ENCODE measurements around the gene PGPEP1.
"Not testable (repeated sequence)": the region's sequence is repeated elsewhere in the genome, so short reads cannot be mapped to it uniquely, and the experiment has no call there.

PGPEP1 gene

DNA sequence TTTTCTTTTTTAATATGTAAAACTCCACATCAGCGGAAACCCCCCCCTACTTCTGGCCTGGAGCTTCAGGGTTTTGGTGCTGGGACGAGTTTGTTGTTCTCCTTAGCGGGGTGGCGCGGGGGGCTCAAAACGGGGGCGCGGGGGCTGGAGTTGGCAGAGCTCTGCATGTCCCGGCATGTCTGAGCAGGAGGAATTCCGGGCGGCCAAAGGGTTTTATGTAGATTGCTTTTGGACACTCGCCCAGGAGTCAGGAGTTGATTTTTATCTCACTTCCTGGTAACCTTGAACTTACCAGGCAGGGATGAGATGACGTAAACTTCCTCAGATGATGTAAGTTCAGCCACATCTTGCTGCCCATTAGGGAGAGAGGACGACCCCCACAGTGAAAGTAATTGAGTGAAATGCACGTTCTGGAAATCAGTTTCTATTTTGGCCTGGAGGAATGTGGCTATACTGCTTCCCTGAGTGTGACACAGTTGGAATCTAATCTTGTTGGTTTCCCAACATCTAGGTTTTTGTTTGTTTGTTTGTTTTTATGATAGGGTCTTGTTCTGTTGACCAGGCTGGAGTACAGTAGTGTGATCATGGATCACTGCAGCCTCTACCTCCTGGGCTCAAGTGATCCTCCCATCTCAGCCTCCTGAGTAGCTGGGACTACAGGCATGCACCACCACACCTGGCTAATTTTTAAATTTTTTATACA is 24.6 kb downstream of the PGPEP1 start:
- peak; percentile 68 for DNase-seq

DNA sequence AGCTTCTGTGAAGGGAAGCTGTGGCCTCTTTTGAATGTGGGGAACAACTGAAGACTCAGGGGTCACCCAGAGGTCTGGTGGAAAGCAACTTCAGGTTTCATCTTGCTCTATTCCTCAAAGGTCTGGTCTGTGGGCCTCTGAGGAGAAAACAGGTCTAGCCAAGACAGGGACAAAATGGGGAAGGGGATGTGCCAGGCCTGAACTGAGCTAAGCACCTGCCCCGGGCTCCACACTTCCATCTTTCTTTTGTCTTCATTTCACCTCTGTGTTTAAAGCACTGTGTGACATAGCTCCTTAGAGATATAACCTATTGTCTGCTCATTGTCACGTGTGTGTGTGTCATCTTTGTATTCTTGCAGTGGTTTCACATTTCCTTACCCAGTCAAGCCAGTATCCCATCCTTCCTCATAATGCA is 25.6 kb downstream of the PGPEP1 start:
- no peak for DNase-seq

- DNase-seq = no peak
Observed at GRCh38 chr19:18368504-18369222, 28.3 kb downstream of the PGPEP1 start.

- DNase-seq = no peak
Observed at GRCh38 chr19:18373407-18373891, 33.1 kb downstream of the PGPEP1 start.

- DNase-seq = peak; percentile 60
Observed at GRCh38 chr19:18373892-18374629, 33.7 kb downstream of the PGPEP1 start.

- DNase-seq = peak; percentile 54
Observed at GRCh38 chr19:18377026-18377425, 36.6 kb downstream of the PGPEP1 start.

- DNase-seq = peak; percentile 82
Observed at GRCh38 chr19:18379803-18380747, 39.7 kb downstream of the PGPEP1 start.

- no peak for DNase-seq
Observed at GRCh38 chr19:18380843-18381242, 40.4 kb downstream of the PGPEP1 start.

DNA sequence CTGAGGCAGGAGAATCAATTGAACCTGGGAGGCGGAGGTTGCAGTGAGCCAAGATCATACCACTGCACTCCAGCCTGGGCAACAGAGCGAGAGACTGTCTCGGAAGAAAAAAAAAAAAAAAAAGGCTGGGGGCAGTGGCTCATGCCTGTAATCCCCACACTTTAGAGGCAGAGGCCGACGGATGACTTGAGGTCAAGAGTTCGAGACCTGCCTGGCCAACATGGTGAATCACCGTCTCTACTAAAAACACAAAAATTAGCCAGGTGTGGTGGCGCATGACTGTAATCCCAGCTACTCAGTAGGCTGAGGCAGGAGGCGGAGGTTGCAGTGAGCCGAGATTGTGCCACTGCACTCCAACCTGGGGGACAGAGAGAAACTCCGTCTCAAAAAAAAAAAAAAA is 43.2 kb downstream of the PGPEP1 start:
- DNase-seq = not testable (repeated sequence)

DNA sequence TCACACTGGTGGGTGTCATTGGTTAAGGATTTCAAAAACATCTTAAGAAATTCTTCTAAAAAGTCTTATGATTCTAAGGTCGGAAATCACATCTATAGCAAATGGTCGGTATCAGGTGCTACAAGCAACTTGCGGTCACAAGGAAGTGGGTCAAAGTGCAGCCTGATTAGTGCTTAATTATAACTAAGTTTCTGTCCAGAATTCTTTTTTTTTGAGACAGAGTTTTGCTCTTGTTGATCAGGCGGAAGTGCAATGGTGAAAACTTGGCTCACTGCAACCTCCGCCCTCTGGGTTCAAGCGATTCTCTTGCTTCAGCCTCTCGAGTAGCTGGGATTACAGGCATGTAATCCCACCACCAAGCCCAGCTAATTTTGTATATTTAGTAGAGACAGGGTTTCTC is 44.4 kb downstream of the PGPEP1 start:
- DNase-seq = no peak

- no peak for DNase-seq
Observed at GRCh38 chr19:18385359-18385674, 44.9 kb downstream of the PGPEP1 start.

DNA sequence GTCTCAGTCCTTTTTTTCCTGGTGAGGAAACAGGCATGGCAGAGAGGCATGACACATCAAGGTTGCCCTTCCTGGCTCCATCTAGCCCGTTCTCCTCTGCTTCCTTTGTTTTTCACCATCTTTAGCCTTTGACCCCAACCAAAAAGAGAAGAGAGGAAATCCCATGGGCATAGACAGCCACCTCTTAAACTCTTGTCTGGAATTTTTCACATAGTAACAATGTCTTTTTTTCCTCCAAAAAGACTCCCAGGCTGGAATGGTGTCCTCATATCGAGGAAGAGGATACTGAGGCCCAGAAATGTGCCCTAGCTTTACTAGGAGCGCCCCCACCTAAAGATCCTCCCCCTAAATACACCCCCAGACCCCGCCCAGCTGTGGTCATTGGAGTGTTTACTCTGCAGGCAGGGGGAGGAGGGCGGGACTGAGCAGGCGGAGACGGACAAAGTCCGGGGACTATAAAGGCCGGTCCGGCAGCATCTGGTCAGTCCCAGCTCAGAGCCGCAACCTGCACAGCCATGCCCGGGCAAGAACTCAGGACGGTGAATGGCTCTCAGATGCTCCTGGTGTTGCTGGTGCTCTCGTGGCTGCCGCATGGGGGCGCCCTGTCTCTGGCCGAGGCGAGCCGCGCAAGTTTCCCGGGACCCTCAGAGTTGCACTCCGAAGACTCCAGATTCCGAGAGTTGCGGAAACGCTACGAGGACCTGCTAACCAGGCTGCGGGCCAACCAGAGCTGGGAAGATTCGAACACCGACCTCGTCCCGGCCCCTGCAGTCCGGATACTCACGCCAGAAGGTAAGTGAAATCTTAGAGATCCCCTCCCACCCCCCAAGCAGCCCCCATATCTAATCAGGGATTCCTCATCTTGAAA is 45.5 kb downstream of the PGPEP1 start, which contains the start of gene GDF15:
GDF15 (plus strand) TSS at position 484 of the 868 bp plus-strand sequence; CDS start at position 516, 32 bp downstream.
- DNase-seq = peak; percentile 46

- no peak for DNase-seq
Observed at GRCh38 chr19:18386543-18387271, 46.3 kb downstream of the PGPEP1 start.

GRCh38 chr19:18388100-18388959 is 47.9 kb downstream of the PGPEP1 start:
- DNase-seq = peak; percentile 84

DNA sequence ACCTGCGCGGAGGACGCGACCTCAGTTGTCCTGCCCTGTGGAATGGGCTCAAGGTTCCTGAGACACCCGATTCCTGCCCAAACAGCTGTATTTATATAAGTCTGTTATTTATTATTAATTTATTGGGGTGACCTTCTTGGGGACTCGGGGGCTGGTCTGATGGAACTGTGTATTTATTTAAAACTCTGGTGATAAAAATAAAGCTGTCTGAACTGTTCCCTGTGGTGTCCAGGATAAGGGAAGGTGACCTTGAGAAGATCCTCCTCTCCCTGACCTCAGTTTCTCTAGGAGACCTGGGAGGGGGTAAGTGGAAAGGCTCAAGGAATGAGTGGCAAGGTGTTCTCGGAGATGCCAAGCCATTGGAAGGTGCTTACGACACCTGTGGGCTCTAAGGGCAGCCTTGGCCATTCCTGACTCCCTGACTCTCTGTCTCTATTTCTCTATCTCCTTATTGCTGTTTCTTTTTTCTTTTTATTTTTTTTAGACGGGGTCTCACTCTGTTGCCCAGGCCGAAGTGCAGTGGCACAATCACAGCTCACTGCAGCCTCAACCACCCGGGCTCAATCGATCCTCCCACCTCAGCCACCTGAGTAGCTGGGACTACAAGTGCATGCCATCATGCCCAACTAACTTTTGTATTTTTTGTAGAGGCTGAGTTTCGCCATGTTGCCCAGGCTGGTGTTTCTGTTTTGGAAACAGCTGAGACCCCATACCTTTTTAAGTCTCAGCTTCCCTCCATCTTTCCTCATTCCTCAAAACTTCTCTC is 48.7 kb downstream of the PGPEP1 start:
- no peak for DNase-seq

DNA sequence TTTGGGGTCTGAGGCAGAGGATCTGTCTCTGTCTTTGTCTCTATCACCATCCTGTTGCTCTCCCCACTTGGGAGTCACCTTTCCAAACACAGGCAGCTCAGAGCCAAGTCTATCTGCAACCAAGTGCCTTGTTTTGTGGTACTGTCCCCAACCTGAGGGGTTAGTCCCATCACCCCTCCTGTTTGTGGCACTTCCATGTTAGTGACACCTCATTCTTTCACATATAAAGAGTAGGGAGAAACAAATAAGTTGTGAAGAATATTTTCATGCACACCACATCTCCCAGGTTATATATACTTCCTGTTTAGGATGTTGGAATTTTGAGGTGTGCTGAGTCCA is 49.3 kb downstream of the PGPEP1 start:
- DNase-seq = no peak

DNA sequence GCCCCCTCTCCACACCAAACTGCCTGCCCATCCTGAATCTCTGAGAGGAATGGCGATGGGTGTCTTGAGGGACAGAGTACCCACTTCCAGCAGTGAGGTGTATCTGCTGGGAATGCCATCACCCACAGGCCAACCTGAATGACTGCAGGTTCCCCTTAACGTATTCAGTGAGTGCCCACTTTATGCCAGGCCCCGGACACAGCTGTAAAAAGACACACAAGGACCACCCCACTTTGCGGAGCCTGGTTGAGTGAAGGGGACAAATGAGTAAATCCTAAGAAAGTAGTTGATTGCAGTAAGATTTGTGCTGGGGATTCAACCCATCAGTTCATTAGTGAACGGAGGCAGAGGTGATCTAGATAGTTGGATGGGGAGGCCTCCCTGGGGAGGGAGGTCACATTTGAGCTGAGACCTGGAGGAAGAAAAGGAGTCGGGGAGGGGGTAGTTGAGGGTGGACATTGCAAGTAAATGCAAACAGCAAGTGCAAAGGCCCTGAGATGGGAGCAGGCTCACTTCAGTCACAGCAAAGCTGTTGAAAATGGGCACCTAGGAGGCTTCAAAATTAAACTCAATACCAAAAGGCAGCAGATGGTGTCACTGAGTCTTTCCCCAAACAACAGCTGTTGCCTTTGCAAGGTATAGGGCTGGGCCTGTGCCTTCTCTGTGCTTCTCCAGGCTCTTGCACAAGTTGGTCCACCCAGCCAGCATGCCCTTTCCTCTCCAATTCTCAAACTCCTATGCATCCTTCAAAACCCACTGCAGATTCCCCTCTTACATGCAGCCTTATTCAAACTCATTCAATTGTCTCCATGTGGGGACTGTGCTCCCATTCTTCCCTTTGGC is 49.9 kb downstream of the PGPEP1 start:
- DNase-seq = no peak

DNA sequence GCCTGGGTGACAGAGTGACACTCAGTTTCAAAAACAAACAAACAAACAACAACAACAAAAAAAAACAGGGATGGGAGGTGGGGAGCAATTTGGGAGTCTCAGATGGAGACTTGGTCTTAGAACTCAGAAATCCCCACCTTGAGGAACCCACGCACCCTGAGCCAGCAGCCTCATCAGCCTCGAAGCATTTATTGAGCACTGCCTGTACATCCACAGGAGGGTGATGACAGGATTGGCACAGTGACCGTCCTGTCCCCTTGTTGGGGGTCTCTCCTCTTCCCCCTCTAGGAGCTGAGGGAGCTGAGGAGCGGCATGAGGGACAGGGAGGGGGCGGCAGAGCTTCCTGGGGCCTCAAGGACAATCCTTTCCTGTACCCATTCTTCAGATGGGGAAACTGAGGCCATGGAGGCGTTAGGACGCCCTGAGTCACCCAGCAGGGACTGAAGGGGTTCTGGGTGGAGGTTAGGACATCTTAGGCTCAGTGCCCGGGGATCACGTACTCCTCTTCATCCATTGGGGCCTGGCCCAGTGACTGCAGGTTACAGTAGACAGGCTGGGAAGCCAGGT is 51.2 kb downstream of the PGPEP1 start:
- no peak for DNase-seq
